SJSA1 (cell line): ENCODE results near the gene AK3. TPM values are rescaled to one million over a fixed set of nuclear protein-coding genes. Genes with fewer than 3 reads are reported as not detected.
"Not testable (repeated sequence)": the region's sequence is repeated elsewhere in the genome, so short reads cannot be mapped to it uniquely, and the experiment has no call there.

Experiments
- DNase-seq, 2 experiments: peaks; one replicate each; pipeline ENCODE4 v3.0.0-alpha.2; 2015 to 2020; ENCODE audit warnings: low spot score in 2 of 2, low read depth in 1 of 2
- H3K27ac ChIP-seq: fragments of 250-450 bp; sonication (Bioruptor Pico); 2 replicates; pipeline ENCODE4 v1.5.1; 2020; ENCODE audit warnings: mild to moderate bottlenecking, moderate library complexity
- H3K27me3 ChIP-seq: fragments of 250-450 bp; sonication (Bioruptor Pico); replicated peaks from 2 replicates; pipeline ENCODE4 v1.5.1; 2020; ENCODE audit warnings: mild to moderate bottlenecking, moderate library complexity
- H3K36me3 ChIP-seq: fragments of 250-450 bp; sonication (Bioruptor Pico); 2 replicates; pipeline ENCODE4 v1.5.1; 2020; ENCODE audit warnings: mild to moderate bottlenecking
- H3K4me1 ChIP-seq: fragments of 250-450 bp; sonication (Bioruptor Pico); replicated peaks from 2 replicates; pipeline ENCODE4 v1.6.1; 2021; ENCODE audit warnings: mild to moderate bottlenecking
- H3K4me3 ChIP-seq: fragments of 250-450 bp; sonication (Bioruptor Pico); 2 replicates; pipeline ENCODE4 v1.5.1; 2020; ENCODE audit warnings: mild to moderate bottlenecking
- H3K9me3 ChIP-seq: fragments of 250-450 bp; sonication (Bioruptor Pico); replicated peaks from 2 replicates; pipeline ENCODE4 v1.5.1; 2020; ENCODE audit warnings: mild to moderate bottlenecking
- total RNA-seq: library from RNA; depleted of rRNA; stranded (reverse); fragments of >200 nt; shearing (Covaris generic); gene quantifications from 2 replicates; pipeline ENCODE4 v1.2.3, GENCODE V29; 2014; rRNA removed

The AK3 gene
- total RNA-seq, 1 experiment from 2014 or later = 46.6 TPM

DNA sequence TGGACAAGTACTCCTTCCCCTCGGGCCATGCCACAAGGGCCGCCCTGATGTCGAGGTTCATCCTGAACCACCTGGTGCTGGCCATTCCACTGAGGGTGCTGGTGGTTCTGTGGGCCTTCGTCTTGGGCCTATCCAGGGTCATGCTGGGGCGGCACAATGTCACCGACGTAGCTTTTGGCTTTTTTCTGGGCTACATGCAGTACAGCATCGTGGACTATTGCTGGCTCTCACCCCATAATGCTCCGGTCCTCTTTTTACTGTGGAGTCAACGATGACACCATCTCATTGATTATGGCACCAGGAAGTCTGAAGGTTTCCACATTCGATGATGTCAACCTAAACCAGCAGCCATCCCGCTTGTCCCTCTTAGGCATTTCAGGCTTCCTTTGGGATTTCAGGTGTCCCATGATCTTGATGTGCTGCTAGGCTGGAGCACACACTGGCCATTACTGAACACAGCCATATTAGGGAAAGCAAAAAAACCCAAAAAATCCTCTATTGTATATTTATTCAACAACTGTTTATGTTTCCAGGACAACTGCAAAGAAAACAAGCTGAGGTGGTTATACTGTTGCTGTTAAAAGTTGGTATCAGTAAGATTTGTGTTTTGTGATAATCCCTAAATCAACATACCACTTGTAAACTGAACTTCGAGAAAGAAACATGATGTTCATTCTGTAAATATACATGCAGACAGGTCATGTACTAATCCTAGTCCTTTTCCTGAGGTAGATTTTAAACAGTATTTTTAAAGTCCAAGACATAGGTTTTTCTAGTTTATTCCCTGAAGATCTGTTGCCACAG is 77.8 kb downstream of the AK3 start:
- H3K4me1 ChIP-seq = peaks cover 19% of the 10 kb centered on the region
- no peaks in the 10 kb centered on the region for H3K36me3 ChIP-seq
- peak overlapping the region; percentile 70; the same call in 1 of the 2 replicates for H3K4me3 ChIP-seq
- no peaks in the 10 kb centered on the region for H3K27me3 ChIP-seq
- peak in 1 of 2 experiments; percentile 47 for DNase-seq
- H3K9me3 ChIP-seq = no peaks in the 10 kb centered on the region
- H3K27ac ChIP-seq = no peak overlapping the region

DNA sequence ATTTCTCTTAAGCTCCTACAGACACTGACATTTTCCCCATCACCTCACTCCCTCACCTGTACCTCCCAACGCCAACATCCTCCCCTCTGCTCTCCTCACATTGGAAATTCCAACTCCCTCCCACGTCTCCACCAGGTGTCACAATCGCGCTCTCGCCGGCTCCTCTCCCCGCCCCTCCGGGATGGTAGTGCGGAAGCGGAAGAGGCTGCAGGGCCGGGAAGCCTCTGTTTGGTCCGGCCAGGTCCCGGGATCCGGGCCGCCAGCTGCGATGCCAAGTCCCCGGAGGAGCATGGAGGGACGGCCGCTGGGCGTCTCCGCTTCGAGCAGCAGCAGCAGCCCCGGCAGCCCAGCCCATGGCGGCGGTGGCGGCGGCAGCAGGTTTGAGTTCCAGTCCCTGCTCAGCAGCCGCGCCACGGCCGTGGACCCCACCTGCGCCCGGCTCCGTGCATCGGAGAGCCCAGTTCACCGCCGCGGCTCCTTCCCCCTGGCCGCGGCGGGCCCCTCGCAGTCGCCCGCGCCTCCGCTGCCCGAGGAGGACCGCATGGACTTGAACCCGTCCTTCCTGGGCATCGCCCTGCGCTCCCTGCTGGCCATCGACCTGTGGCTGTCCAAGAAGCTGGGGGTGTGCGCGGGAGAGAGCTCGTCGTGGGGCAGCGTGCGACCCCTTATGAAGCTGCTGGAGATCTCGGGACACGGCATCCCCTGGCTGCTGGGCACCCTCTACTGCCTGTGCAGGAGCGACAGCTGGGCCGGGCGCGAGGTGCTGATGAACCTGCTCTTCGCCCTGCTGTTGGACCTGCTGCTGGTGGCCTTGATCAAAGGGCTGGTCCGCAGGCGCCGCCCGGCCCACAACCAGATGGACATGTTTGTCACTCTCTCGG is 78.7 kb downstream of the AK3 start, which contains the start of gene PLPP6:
Gene PLPP6 (plus strand): TSS at position 187 of the 881 bp plus-strand sequence. CDS start 82 bp downstream, at position 269.
- Histone ChIP-seq H3K27ac (peak within 1 kb of the TSS; percentile 31; the same call in 1 of the 2 replicates), H3K4me3 (peak within 1 kb of the TSS; percentile 70), H3K36me3 (no peaks in the 10 kb centered on the region), H3K4me1 (peaks cover 19% of the 10 kb centered on the region), H3K27me3 (no peaks in the 10 kb centered on the region), H3K9me3 (no peaks in the 10 kb centered on the region)
- DNase-seq = peak; percentile 57 to 66

DNA sequence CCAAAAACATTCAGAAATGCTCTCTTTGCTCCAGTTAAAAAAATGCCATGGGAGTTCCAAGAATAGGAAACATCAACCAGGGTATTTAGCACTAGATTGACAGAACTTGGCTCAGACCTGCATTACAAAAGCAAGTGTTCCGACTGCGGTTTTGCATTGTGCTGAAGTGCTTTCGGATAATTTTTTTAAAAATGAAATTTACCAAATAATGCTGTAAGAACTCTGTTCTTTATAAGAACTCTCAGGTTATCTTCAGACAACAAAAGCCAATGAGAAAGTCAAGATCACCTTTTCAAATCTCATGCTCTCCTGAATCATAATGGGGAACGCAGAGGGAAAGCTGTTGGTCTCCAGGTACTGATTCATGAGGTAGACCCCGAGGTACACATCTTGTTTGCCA is 79.4 kb downstream of the AK3 start:
- no peak for DNase-seq
- Histone ChIP-seq H3K4me1 (peaks cover 19% of the 10 kb centered on the region), H3K27ac (no peak overlapping the region), H3K36me3 (no peaks in the 10 kb centered on the region), H3K4me3 (peak overlapping the region; percentile 70), H3K27me3 (no peaks in the 10 kb centered on the region), H3K9me3 (no peaks in the 10 kb centered on the region)

DNA sequence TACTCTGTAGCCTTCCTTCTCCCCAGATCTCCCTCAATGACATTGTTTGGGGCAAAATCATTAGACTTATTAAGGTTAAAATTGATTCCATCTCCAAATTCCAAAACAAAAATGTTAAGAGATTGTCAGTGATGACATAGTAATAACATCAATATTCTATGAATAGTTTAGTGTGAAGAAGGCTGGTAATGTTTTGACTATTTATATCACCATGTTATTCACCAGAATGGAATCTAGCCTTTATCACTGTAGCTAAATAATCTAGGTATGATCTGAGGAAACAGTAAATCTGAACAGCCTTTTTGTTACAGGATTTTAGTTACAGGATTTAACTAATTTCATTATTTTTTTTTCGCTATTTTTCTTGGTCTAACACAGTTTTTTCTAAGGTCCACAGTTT is 79.8 kb downstream of the AK3 start:
- H3K27ac ChIP-seq = no peak overlapping the region
- no peaks in the 10 kb centered on the region for H3K9me3 ChIP-seq
- peaks cover 19% of the 10 kb centered on the region for H3K4me1 ChIP-seq
- H3K4me3 ChIP-seq = no peak overlapping the region
- no peak for DNase-seq
- no peaks in the 10 kb centered on the region for H3K36me3 ChIP-seq
- no peaks in the 10 kb centered on the region for H3K27me3 ChIP-seq

DNA sequence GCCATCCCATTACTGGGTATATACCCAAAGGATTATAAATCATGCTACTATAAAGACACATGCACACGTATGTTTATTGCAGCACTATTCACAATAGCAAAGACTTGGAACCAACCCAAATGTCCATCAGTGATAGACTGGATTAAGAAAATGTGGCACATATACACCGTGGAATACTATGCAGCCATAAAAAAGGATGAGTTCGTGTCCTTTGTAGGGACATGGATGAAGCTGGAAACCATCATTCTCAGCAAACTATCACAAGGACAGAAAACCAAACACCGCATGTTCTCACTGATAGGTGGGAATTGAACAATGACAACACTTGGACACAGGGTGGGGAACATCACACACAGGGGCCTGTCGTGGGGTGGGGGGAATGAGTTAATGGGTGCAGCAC is 80.3 kb downstream of the AK3 start:
- not testable (repeated sequence) for H3K4me3 ChIP-seq, H3K9me3 ChIP-seq, H3K27me3 ChIP-seq, H3K27ac ChIP-seq, DNase-seq, H3K36me3 ChIP-seq
- H3K4me1 ChIP-seq = peaks cover 19% of the 10 kb centered on the region

Other genes starting within 250 kb of the AK3 start
- 1.8 and 3.4 TPM in 2 replicates for gene PLPP6, start 78.9 kb downstream of the AK3 start, total RNA-seq
- 0.13 TPM in 1 of 2 replicates, not detected in the other for gene SPATA6L, start 74.7 kb downstream of the AK3 start, total RNA-seq
- gene CDC37L1, start 61.6 kb downstream of the AK3 start, total RNA-seq = 4.8 and 12.6 TPM in 2 replicates
- gene RCL1, start 51.7 kb upstream of the AK3 start, total RNA-seq = 0.91 and 7.3 TPM in 2 replicates
- 4.2 and 5.7 TPM in 2 replicates for gene JAK2, start 244.1 kb upstream of the AK3 start, total RNA-seq